K562 (cell line): Measurements from ENCODE around the gene WWC2. TPM values are rescaled to one million over a fixed set of nuclear protein-coding genes. Genes with fewer than 3 reads are reported as not detected.

ENCODE experiments used
- ATAC-seq: fragments of 200-7000 bp; cut with Tn5 transposase; 3 replicates; pipeline ENCODE4 v1.9.1; 2020; ENCODE audit warnings: moderate library complexity
- BruUV-seq: library from RNA; stranded (reverse); fragments of 400-500 nt; replicated peaks from 2 replicates; lab custom pipeline; 2021; lab: Mats Ljungman, UMichigan
- CTCF ChIA-PET: fragments of 300-600 bp; formaldehyde crosslinking; extraction: SDS; loops from one replicate; lab custom pipeline; 2021; ENCODE audit warnings: low intra/inter-chr PET ratio; lab: Yijun Ruan, JAX
- POLR2A ChIA-PET: fragments of 300-600, 350-650 bp; sonication (Branson Sonifier 250); formaldehyde crosslinking; extraction: SDS; loops from one replicate; lab custom pipeline; 2021; ENCODE audit warnings: antibody characterized with exemption, inconsistent platforms; lab: Yijun Ruan, JAX
- DNase-seq, 4 experiments: peaks; one replicate each; pipeline versions ENCODE4 v3.0.0 to v3.0.0-alpha.2; 2011 to 2018; ENCODE audit warnings: low spot score in 3 of 4, mixed read lengths in 3 of 4; ENCODE audit errors: extremely low read depth in 1 of 4
- FAIRE-seq: peaks from 2 replicates; lab custom pipeline; 2011; peaks lifted over from hg19 to GRCh38; lab: Jason Lieb, UNC
- H2AFZ ChIP-seq: 2 replicates; pipeline ENCODE4 v1.6.0; 2011; ENCODE audit warnings: low read depth, low read length, control low read depth, inconsistent platforms
- H3K27ac ChIP-seq: fragments of 200-600 bp; 3 replicates; pipeline ENCODE4 v1.8.0; 2011; ENCODE audit warnings: low read depth, mild to moderate bottlenecking, control low read depth, inconsistent platforms, low read length, moderate library complexity, mixed read lengths; ENCODE audit errors: extremely low read depth
- H3K27me3 ChIP-seq, 2 experiments: fragments of 300-600 bp in 1 of 2; 2 replicates in 1 of 2; 3 replicates in 1 of 2; pipeline versions ENCODE4 v1.6.0 to v1.8.0; 2011; ENCODE audit warnings: inconsistent platforms in 2 of 2, low read length in 2 of 2, mild to moderate bottlenecking in 1 of 2, mixed read lengths in 1 of 2, moderate library complexity in 1 of 2; ENCODE audit not compliant: control insufficient read depth in 2 of 2, insufficient read depth in 2 of 2
- H3K36me3 ChIP-seq: fragments of 300-600 bp; 3 replicates; pipeline ENCODE4 v1.8.0; 2011; ENCODE audit warnings: mild to moderate bottlenecking, low read length, inconsistent platforms; ENCODE audit not compliant: control insufficient read depth, insufficient read depth
- H3K4me1 ChIP-seq, 2 experiments: fragments of 200-600 bp in 1 of 2; replicated peaks in 1 of 2; 2 replicates in 1 of 2; 3 replicates in 1 of 2; pipeline versions ENCODE4 v1.5.1 to v1.8.0; 2011; ENCODE audit warnings: inconsistent platforms in 2 of 2, low read length in 2 of 2, mild to moderate bottlenecking in 1 of 2, mixed read lengths in 1 of 2, moderate library complexity in 1 of 2; ENCODE audit not compliant: control insufficient read depth in 2 of 2, insufficient read depth in 2 of 2
- H3K4me2 ChIP-seq: 2 replicates; pipeline ENCODE4 v1.6.1; 2011; ENCODE audit warnings: low read length, control low read depth, inconsistent platforms, mixed read lengths; ENCODE audit not compliant: insufficient read depth
- H3K4me3 ChIP-seq: fragments of 200-600 bp; sonication (generic), shearing (Covaris generic); 2 replicates; pipeline ENCODE4 v1.5.1; 2016; ENCODE audit warnings: control low read depth, inconsistent platforms
- H3K79me2 ChIP-seq: fragments of 200-600 bp; 3 replicates; pipeline ENCODE4 v1.8.0; 2011; ENCODE audit warnings: low read length, inconsistent platforms; ENCODE audit not compliant: control insufficient read depth, insufficient read depth
- H3K9ac ChIP-seq, 2 experiments: 2 replicates each; pipeline versions ENCODE4 v1.6.0 to v1.6.1; 2011; ENCODE audit warnings: low read depth in 2 of 2, low read length in 2 of 2, control low read depth in 1 of 2, inconsistent platforms in 1 of 2, mild to moderate bottlenecking in 1 of 2, mixed read lengths in 1 of 2; ENCODE audit not compliant: insufficient read depth in 1 of 2
- H3K9me1 ChIP-seq: one replicate; pipeline ENCODE4 v1.6.0; 2011; ENCODE audit warnings: inconsistent platforms, mild to moderate bottlenecking, low read length, moderate library complexity; ENCODE audit not compliant: control insufficient read depth, insufficient read depth
- H3K9me3 ChIP-seq: replicated peaks from 2 replicates; pipeline ENCODE4 v1.5.1; 2011; ENCODE audit warnings: low read depth, low read length, inconsistent platforms; ENCODE audit not compliant: control insufficient read depth, insufficient read depth
- H4K20me1 ChIP-seq: replicated peaks from 2 replicates; pipeline ENCODE4 v1.6.1; 2011; ENCODE audit warnings: low read length, inconsistent platforms, mixed read lengths; ENCODE audit not compliant: control insufficient read depth, insufficient read depth
- KDM5B ChIP-seq: fragments of 200-600 bp; sonication (generic); IDR thresholded peaks from 2 replicates; pipeline ENCODE4 v1.6.1; 2012; ENCODE audit warnings: low read depth, mild to moderate bottlenecking, moderate library complexity, low read length, control low read depth, inconsistent platforms; ENCODE audit not compliant: insufficient replicate concordance
- RB1 ChIP-seq: fragments of 450-650 bp; IDR thresholded peaks from 2 replicates; pipeline ENCODE4 v1.6.1; 2017; ENCODE audit warnings: low read depth, mild to moderate bottlenecking
- ZNF143 ChIP-seq: sonication (generic); formaldehyde crosslinking; IDR thresholded peaks from 2 replicates; pipeline ENCODE4 v1.9.0; 2022; ENCODE audit warnings: mild to moderate bottlenecking, missing genetic modification reagents
- ZNF217 ChIP-seq: sonication (generic); formaldehyde crosslinking; IDR thresholded peaks from 2 replicates; pipeline ENCODE4 v1.8.0; 2022; ENCODE audit warnings: mild to moderate bottlenecking, missing genetic modification reagents
- WGBS: fragments of 100-300 bp; shearing (Covaris generic); methylation state at CpG from one replicate; pipeline ENCODE4 v1.1.6; 2016; ENCODE audit warnings: low coverage, mixed read lengths; ENCODE audit not compliant: insufficient coverage; ENCODE audit errors: missing lambda C conversion rate; 5-methylcytosine and 5-hydroxymethylcytosine counted together
- in situ Hi-C: fragments of 300-500 bp; cut with MboI; formaldehyde crosslinking; loops from 4 replicates; pipeline ENCODE4 v1.15.0; 2018; ENCODE audit warnings: inconsistent platforms, mixed read lengths
- intact Hi-C: fragments of 100-400 bp; cut with micrococcal nuclease; formaldehyde crosslinking; loops from 2 replicates; pipeline ENCODE4 v1.14.2; 2022
- polyA plus RNA-seq, 8 experiments: library from polyadenylated mRNA; depleted of rRNA in 4 of 8; stranded (reverse) in 5 of 8; unstranded in 3 of 8; fragments of >200 nt; fragmentation: Nextera tagmentation in 2 of 8; fragmentation: Illumina TruSeq in 1 of 8; extraction: Ambion mirVana in 2 of 8; extraction: Trizol in 1 of 8; gene quantifications; 2 replicates each; pipeline versions ENCODE4 v1.2.1 to v1.2.3, GENCODE V29; 2011 to 2014; ENCODE audit warnings: inconsistent platforms in 1 of 8, missing spikeins in 1 of 8
- total RNA-seq, 7 experiments: library from RNA; depleted of rRNA in 6 of 7; stranded (reverse); fragments of >200 nt in 6 of 7; fragmentation: Illumina TruSeq in 2 of 7; extraction: Trizol in 2 of 7; gene quantifications; 2 replicates each; pipeline versions ENCODE4 v1.2.1 to v1.2.3, GENCODE V29; 2011 to 2021; ENCODE audit warnings: low replicate concordance in 1 of 7
- TF ChIP-seq, protein P1 (sequence below): fragments of 250-450 bp; sonication (Bioruptor Pico); IDR thresholded peaks from 2 replicates; pipeline ENCODE4 v1.4.0; 2020; ENCODE audit warnings: mild to moderate bottlenecking, moderate library complexity, borderline replicate concordance
- TF ChIP-seq, protein P2 (sequence below): sonication (generic); formaldehyde crosslinking; IDR thresholded peaks from 2 replicates; pipeline ENCODE4 v1.8.0; 2022; ENCODE audit warnings: mild to moderate bottlenecking, missing genetic modification reagents
- TF ChIP-seq, protein P3 (sequence below), 2 experiments: fragments of 450-650 bp; IDR thresholded peaks; 2 replicates each; pipeline ENCODE4 v1.6.1; 2016; ENCODE audit warnings: mild to moderate bottlenecking in 2 of 2, borderline replicate concordance in 1 of 2, low read depth in 1 of 2, moderate library complexity in 1 of 2

WWC2 gene
- total and polyA plus RNA-seq, 9 of the 15 experiments (the other 6 are each of a cell fraction or from before 2014, with no cell fraction given) = 3.7 to 39.4 (median 19.6) TPM

DNA sequence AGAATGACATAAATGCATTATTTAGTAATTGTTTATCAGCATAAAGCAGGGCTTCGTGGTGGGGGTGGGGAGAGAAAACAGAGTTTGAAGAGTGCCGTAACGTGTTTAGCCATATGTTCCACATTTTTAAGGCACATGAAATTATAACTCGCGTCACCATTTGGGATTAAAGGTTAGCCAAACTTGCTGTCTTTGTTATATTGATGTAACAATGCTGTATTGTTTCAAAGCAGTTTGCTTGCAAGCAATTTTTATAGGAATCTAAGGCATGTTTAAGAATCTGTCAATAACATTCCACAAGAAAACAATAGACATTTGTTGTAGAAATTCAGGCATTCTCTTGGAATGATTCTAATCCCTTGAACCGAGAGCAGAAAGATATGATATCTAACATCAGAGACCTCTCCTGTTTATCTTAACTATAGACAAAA lies 142.7 kb downstream of the WWC2 start (continued):
- TF ChIP-seq ZNF143 (CRISPR knock-in tag) = no peak
- TF ChIP-seq, protein P1, sequence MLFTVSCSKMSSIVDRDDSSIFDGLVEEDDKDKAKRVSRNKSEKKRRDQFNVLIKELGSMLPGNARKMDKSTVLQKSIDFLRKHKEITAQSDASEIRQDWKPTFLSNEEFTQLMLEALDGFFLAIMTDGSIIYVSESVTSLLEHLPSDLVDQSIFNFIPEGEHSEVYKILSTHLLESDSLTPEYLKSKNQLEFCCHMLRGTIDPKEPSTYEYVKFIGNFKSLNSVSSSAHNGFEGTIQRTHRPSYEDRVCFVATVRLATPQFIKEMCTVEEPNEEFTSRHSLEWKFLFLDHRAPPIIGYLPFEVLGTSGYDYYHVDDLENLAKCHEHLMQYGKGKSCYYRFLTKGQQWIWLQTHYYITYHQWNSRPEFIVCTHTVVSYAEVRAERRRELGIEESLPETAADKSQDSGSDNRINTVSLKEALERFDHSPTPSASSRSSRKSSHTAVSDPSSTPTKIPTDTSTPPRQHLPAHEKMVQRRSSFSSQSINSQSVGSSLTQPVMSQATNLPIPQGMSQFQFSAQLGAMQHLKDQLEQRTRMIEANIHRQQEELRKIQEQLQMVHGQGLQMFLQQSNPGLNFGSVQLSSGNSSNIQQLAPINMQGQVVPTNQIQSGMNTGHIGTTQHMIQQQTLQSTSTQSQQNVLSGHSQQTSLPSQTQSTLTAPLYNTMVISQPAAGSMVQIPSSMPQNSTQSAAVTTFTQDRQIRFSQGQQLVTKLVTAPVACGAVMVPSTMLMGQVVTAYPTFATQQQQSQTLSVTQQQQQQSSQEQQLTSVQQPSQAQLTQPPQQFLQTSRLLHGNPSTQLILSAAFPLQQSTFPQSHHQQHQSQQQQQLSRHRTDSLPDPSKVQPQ (CRISPR knock-in tag) = no peak
- TF ChIP-seq, protein P2, sequence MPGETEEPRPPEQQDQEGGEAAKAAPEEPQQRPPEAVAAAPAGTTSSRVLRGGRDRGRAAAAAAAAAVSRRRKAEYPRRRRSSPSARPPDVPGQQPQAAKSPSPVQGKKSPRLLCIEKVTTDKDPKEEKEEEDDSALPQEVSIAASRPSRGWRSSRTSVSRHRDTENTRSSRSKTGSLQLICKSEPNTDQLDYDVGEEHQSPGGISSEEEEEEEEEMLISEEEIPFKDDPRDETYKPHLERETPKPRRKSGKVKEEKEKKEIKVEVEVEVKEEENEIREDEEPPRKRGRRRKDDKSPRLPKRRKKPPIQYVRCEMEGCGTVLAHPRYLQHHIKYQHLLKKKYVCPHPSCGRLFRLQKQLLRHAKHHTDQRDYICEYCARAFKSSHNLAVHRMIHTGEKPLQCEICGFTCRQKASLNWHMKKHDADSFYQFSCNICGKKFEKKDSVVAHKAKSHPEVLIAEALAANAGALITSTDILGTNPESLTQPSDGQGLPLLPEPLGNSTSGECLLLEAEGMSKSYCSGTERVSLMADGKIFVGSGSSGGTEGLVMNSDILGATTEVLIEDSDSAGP (CRISPR knock-in tag) = no peak

DNA sequence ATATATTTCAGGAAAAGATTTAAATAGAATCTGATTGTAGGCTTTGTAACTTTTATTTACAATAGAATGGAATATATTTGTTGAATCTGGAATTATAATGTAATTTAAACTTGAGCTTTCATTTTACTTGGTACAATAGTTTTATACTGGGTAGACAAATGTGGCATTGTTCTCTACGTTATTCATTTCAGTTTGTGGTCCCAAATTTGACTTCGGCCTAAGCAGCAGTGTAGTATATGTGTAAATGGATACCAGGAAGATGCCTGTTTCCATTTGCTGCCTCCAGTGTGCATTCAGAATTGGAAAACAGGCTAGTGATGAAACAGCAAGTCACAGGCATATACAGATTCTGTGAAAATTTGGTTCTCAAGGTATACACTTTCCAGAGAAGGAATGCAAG lies 143.2 kb downstream of the WWC2 start:
- Histone ChIP-seq H2AFZ (no peak overlapping the region), H3K4me1 (peaks cover 10 to 14% of the 10 kb centered on the region in 2 experiments; a peak in 3 of 5 replicates), H3K4me3 (no peak overlapping the region), H3K27ac (no peak overlapping the region), H4K20me1 (no peaks in the 10 kb centered on the region), H3K4me2 (no peak overlapping the region), H3K9me3 (no peaks in the 10 kb centered on the region), H3K9me1 (peaks cover 3% of the 10 kb centered on the region), H3K9ac (no peak overlapping the region), H3K27me3 (no peaks in the 10 kb centered on the region), H3K36me3 (peaks cover 21% of the 10 kb centered on the region), H3K79me2 (no peaks in the 10 kb centered on the region)
- intact Hi-C loops (no loop called here), in situ Hi-C loops (no loop called here)
- ATAC-seq (no peak), FAIRE-seq (no peak), DNase-seq (no peak)
- WGBS = 80% methylated on average over 2 of the region's 2 CpGs
- no TSS peak for BruUV-seq
- POLR2A ChIA-PET = interaction anchor here (1.4 kb wide), 1 partner anchor 10 kb away, joined by 3 read pairs; no protein-coding TSS in a partner anchor
- CTCF ChIA-PET = no interaction called here
- no peak for TF ChIP-seq ZNF217 (CRISPR knock-in tag)
- TF ChIP-seq KDM5B = no peak
- TF ChIP-seq, protein P3, sequence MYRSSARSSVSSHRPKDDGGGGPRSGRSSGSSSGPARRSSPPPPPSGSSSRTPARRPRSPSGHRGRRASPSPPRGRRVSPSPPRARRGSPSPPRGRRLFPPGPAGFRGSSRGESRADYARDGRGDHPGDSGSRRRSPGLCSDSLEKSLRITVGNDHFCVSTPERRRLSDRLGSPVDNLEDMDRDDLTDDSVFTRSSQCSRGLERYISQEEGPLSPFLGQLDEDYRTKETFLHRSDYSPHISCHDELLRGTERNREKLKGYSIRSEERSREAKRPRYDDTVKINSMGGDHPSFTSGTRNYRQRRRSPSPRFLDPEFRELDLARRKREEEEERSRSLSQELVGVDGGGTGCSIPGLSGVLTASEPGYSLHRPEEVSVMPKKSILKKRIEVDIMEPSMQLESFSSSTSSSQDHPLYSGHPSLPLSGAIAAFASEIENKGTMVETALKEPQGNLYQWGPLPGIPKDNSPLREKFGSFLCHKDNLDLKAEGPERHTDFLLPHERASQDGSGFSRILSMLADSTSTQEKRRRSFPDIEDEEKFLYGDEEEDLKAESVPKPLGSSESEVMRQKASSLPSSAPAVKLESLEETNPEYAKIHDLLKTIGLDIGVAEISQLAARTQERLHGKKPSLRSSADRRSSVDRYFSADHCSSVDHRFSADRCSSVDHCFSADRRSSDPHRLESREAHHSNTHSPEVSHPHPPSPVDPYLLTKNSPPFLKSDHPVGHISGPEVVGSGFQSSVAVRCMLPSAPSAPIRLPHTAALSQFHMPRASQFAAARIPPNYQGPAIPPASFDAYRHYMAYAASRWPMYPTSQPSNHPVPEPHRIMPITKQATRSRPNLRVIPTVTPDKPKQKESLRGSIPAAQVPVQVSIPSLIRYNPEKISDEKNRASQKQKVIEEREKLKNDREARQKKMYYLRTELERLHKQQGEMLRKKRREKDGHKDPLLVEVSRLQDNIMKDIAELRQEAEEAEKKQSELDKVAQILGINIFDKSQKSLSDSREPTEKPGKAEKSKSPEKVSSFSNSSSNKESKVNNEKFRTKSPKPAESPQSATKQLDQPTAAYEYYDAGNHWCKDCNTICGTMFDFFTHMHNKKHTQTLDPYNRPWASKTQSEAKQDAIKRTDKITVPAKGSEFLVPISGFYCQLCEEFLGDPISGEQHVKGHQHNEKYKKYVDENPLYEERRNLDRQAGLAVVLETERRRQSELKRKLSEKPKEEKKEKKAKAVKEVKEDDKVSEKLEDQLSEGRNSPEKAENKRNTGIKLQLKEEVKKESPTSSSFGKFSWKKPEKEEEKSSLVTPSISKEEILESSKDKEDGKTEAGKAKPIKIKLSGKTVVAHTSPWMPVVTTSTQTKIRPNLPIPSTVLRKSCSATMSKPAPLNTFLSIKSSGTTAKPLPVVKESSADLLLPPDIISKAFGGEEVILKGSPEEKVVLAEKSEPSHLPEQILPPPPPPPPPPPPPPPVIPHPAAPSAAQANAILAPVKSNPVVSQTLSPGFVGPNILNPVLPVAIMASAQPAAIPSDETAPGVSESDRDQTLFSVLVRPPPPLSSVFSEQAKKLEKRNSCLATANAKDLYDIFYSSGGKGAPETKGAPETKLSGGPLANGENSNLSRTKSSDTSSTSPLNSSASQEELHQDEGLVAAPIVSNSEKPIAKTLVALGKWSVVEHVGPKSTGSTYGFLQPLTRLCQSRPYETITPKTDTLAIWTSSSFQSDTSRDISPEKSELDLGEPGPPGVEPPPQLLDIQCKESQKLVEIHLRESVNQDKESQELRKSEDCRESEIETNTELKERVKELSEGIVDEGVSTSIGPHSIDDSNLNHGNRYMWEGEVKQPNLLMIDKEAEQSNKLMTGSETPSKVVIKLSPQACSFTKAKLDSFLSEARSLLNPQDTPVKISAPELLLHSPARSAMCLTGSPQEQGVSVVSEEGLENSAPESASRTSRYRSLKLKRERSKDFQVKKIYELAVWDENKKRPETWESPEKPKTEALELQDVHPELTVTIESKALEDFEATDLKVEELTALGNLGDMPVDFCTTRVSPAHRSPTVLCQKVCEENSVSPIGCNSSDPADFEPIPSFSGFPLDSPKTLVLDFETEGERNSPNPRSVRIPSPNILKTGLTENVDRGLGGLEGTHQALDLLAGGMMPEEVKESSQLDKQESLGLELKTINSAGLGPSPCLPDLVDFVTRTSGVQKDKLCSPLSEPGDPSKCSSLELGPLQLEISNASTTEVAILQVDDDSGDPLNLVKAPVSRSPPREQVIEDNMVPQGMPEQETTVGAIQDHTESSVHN (IDR thresholded peaks at IDR 0.05; ENCODE audit: borderline replicate concordance in 1 of 2, low read depth in 1 of 2) = no peak
- no peak for TF ChIP-seq RB1
